HG03280 (cell line): Measurements from ENCODE around the gene BCAN.
"Not testable (repeated sequence)": the region's sequence is repeated elsewhere in the genome, so short reads cannot be mapped to it uniquely, and the experiment has no call there.

ENCODE experiments used
- ATAC-seq: cut with Tn5 transposase; IDR thresholded peaks from one replicate; pipeline ENCODE4 v1.9.1; 2021; ENCODE audit warnings: mild to moderate bottlenecking, moderate library complexity; ENCODE audit not compliant: unreplicated experiment

Gene BCAN

DNA sequence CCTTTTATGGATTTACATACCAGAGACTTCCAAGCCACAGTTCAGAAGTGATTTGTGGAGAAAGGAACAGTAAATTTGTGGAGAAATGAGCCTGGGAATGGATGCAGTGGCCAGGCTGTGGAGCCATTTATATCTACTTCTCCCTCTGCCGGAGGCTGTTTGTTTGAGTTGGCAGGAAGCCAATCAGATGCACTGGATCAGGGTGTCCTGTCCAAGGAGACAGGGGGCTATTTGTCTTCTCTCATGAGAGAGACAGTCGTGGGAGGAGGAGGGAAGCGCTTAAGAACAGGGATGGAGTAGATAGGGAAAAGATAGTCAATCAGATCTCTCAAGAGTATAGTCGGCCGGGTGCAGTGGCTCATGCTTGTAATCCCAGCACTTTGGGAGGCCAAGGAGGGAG is 25.5 kb upstream of the BCAN start:
- no peak for ATAC-seq

DNA sequence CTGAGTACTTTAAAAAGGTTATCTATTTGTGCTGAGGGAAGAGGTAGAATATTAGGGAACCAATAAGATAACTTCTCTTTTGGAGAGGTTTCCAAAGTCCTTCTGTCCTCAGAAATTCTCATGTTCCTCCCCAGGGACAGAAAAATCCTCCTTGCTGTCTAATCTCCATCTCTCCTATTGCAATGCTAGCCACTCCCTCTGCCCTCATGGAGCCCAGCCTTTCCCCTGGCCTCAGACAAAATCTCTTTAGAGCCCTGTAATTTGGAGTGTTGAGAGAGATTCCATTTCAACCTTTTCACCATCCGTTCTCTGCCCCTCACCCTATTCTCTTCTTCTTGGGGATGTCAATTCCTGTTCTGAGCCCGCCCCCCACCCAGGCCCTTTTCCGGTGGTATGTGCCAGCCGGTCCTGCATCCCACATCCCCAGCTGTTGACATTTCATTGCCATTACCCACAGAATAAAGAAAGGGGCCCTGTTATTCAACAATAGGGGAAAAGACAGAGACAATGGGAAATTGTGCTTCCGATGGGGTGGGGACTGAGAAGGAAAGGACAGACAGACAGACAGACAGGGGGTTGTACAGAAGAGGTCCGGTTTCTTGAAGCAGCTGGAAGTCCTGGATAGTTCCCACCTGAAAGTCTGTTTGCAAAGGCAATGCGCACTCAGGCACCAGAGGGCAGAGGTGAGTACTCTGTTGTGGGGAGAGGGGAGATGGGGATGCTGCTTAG is 22.9 kb upstream of the BCAN start, which contains the start of gene HAPLN2:
Gene HAPLN2, plus strand, starts transcription at position 563 of the 729 bp plus-strand sequence. CDS start 4,076 bp downstream, outside the sequence.
- ATAC-seq: no peak

DNA sequence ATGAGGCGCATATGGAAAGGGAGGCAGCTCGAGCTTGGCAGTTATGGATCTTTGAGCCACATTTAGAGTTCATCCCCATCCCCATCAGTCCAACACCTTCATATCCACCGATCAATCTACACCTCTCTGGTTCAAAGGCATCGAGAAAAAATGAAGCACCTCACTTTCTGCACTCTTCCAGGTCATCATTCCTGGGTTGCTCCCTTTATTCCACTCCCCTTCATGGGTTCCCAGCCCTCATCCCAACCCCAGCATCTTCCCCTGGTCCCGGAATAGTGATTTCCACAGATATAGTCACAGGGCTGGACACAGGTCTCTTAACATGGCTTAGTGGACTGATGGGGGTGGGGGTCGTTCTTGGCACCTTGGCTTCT is 22.3 kb upstream of the BCAN start:
- no peak for ATAC-seq

- ATAC-seq: no peak
These were observed 19.2 kb upstream of the BCAN start for GRCh38 chr1:156622581-156623297.

DNA sequence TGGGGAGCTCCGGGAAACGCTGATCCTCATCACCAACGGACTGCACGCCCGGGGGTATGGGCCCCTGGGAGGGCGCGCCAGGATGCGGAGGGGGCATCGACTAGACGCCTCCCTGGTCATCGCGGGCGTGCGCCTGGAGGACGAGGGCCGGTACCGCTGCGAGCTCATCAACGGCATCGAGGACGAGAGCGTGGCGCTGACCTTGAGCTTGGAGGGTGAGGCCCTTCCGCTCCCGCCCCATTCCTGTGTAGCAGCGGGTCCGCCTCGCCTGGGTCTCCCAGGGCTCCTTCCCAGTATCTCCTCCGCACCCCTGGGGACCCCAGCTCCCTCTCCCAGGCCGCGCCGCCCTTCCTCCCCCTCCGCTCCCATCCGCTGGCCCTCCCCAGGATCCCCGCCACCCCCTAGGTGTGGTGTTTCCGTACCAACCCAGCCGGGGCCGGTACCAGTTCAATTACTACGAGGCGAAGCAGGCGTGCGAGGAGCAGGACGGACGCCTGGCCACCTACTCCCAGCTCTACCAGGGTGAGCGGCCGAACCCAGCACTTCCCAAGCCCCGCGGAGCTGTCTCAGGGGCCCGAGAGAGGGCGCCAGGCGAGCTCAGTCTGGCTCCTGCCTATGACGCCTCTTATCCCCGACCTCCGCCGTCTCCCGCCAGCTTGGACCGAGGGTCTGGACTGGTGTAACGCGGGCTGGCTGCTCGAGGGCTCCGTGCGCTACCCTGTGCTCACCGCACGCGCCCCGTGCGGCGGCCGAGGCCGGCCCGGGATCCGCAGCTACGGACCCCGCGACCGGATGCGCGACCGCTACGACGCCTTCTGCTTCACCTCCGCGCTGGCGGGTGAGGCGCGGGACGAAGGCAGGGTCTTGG is 17.7 kb upstream of the BCAN start:
- ATAC-seq: no peak

- no peak for ATAC-seq
These were observed 17.0 kb upstream of the BCAN start for GRCh38 chr1:156624814-156625435.

- no peak for ATAC-seq
These were observed 16.4 kb upstream of the BCAN start for GRCh38 chr1:156625436-156626078.

- no peak for ATAC-seq
These were observed 15.9 kb upstream of the BCAN start for GRCh38 chr1:156626079-156626438.

- no peak for ATAC-seq
These were observed 14.5 kb upstream of the BCAN start for GRCh38 chr1:156627313-156627880.

DNA sequence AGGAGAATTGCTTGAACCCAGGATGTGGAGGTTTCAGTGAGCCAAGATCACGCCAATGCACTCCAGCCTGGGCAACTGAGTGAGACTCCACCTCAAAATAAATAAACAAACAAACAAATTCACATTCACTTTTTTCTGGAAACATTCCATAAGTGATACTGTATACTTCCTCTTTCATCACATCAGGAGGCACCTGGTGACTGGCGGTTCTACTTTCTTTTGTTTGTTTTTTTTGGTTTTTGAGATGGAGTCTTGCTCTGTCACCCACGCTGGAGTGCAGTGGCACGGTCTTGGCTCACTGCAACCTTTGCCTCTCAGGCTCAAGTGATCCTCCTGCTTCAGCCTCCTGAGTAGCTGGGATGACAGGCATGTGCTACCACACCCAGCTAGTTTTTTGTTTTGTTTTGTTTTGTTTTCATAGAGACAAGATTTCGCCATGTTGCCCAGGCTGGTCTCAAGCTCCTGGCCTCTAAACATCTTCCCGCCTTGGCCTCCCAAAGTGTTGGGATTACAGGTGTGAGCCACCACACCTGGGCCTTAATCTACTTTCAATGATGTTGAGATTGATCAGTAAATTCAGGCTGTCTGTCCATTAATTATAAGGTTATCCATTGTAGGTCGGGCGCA is 12.0 kb upstream of the BCAN start:
- ATAC-seq: no peak

GRCh38 chr1:156631152-156631551 is 10.8 kb upstream of the BCAN start:
- not testable (repeated sequence) for ATAC-seq

- ATAC-seq: no peak
These were observed 9.6 kb upstream of the BCAN start for GRCh38 chr1:156632355-156632754.

- ATAC-seq: no peak
These were observed 3.5 kb upstream of the BCAN start for GRCh38 chr1:156638189-156638985.

GRCh38 chr1:156639601-156640101 is 2.3 kb upstream of the BCAN start:
- ATAC-seq: no peak

DNA sequence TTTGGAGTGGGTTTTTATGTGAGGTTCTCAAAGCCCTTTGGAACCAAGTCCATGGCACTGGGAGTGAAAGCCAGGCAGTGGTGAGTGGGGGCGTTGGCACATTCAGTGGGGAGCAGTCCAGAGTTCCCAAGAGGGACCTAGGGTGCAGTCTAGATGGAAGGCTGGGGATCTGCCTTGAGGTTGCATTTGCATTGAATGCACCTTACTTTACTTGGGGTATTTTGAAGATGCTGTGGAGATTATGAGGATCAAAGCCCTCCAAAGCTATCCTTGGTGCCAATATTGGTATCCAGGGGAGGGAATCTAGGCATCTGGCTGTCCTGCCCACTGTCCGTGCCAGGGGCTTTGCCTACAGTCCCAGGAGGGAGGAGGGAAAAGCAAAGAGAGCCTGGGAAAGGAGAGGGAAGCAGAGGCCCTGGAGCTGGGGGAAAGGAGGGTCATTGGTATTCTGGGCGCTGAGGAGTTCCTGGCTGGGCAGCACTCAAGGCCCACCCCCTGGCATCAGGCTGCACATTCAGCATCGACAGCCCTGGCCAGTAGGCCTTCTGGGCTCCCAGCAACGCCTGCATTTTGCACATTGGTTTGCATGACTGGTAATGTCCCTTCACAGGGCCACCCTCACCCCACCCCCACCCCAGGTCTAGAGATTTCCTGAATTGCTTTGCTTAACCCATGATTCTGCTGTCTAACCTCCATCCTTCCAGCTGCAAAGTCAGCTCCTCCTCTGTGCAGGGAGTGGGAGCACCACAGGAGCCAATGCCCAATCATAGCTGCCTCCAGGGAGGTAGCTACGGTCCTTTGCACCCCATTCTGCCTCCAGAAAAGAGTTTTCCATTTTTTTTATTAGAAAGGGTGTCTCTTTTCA is 843 bp upstream of the BCAN start:
- ATAC-seq: no peak

DNA sequence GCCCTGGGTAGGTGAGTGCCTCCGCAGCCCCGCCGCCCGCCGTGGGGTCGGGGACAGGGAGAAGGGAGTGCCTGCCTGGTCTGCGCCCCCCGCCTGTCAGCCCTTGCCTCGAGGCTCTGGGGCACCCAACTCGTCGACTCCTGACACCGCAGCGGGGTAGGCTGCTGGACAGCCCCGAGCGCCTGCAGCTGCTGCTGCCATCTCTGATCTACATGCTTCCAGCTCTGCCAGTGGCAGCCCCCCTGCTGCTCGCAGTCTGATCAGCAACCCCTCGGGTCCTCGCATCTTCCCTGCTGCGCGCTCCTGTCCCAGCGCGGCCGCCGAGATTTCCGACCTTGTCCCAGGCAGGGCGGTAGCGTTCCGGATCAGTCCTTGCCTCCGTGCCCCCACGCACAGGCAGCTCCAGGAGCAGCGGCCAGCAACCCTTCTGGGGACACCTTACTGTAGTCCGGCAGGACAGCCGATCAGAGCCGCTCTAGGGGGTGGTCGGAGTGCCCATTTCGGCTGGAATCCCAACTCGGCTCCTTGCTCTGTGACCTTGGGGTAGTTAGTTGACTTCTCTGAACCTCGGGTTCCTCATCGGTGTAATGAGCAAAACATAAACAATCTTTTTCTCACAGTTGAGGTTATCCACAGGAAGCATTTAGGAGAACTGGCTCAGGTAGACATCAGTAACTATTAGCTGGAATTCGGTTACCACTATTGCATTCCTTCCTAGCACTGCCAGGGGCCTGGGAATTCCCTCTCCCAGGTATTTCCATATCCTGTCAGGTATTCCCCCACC is 540 bp downstream of the BCAN start:
- ATAC-seq: no peak
